Osteoblast (primary cell): ENCODE data around the gene PDE4B. TPM values are rescaled to one million over a fixed set of nuclear protein-coding genes. Genes with fewer than 3 reads are reported as not detected.
A peak's percentile ranks its signal among the peaks of the same experiment; 100 is the strongest.

Experiments used
- DNase-seq: peaks from one replicate; pipeline ENCODE4 v3.0.0; 2011; ENCODE audit warnings: low spot score, mixed read lengths; ENCODE audit not compliant: insufficient read length; ENCODE audit errors: missing footprints
- H2AFZ ChIP-seq: 2 replicates; pipeline ENCODE4 v1.6.0; 2011; ENCODE audit warnings: mild to moderate bottlenecking, low read length
- H3K27ac ChIP-seq: 2 replicates; pipeline ENCODE4 v1.5.1; 2011; ENCODE audit warnings: mild to moderate bottlenecking, low read depth, low read length, moderate library complexity
- H3K27me3 ChIP-seq: 2 replicates; pipeline ENCODE4 v1.6.0; 2012; ENCODE audit warnings: mild to moderate bottlenecking, control low read depth, inconsistent platforms, low read length, moderate library complexity; ENCODE audit not compliant: insufficient read depth
- H3K36me3 ChIP-seq: 2 replicates; pipeline ENCODE4 v1.5.1; 2011; ENCODE audit warnings: mild to moderate bottlenecking, low read length, control low read depth, moderate library complexity; ENCODE audit not compliant: insufficient read depth
- H3K4me1 ChIP-seq: 2 replicates; pipeline ENCODE4 v1.5.1; 2011; ENCODE audit warnings: mild to moderate bottlenecking, low read length, control low read depth, moderate library complexity; ENCODE audit not compliant: insufficient read depth
- H3K4me2 ChIP-seq: 2 replicates; pipeline ENCODE4 v1.6.0; 2011; ENCODE audit warnings: mild to moderate bottlenecking, low read length; ENCODE audit not compliant: insufficient read depth
- H3K4me3 ChIP-seq: fragments of 200-600 bp; sonication (generic); 3 replicates; pipeline ENCODE4 v1.5.1; 2012; ENCODE audit warnings: mild to moderate bottlenecking, low read length, inconsistent platforms; ENCODE audit not compliant: insufficient read depth
- H3K79me2 ChIP-seq: 2 replicates; pipeline ENCODE4 v1.6.0; 2012; ENCODE audit warnings: mild to moderate bottlenecking, low read length, control low read depth, inconsistent platforms; ENCODE audit not compliant: insufficient read depth
- H3K9me3 ChIP-seq: 2 replicates; pipeline ENCODE4 v1.5.1; 2011; ENCODE audit warnings: low read depth, low read length, control low read depth
- H4K20me1 ChIP-seq: 2 replicates; pipeline ENCODE4 v1.6.0; 2012; ENCODE audit warnings: mild to moderate bottlenecking, low read length, control low read depth; ENCODE audit not compliant: insufficient read depth
- total RNA-seq: library from RNA; depleted of rRNA; stranded (reverse); fragments of >200 nt; gene quantifications from 2 replicates; pipeline ENCODE4 v1.2.3, GENCODE V29; 2012
- TF ChIP-seq, protein P1 (sequence below): IDR thresholded peaks from 2 replicates; pipeline ENCODE4 v1.5.1; 2011; ENCODE audit warnings: mild to moderate bottlenecking, low read depth, low read length, moderate library complexity; ENCODE audit errors: extremely low read depth

Gene PDE4B
- total RNA-seq, 1 donor: 21.4 TPM

DNA sequence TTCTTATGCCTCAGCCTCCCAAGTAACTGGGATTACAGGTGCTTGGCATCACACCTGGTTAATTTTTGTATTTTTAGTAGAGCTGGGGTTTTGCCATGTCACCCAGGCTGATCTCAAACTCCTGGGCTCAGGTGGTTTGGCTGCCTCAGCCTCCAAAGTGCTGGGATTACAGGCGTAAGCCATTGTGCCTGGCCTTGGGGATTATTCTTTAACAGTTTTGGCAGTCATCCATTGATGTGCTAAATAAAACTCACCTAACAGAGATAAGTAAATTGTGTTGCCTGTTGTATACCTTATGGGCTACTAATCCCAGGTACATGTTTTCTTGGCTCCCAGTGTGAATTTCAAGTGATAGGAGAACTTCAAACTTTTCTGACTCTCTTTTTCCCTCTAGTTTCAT is 35.2 kb upstream of the PDE4B start:
- DNase-seq: no peak

GRCh38 chr1:65758128-65758527 is 34.6 kb upstream of the PDE4B start:
- Histone ChIP-seq H3K4me2 (no peak overlapping the region), H3K79me2 (no peaks in the 10 kb centered on the region), H3K4me1 (peaks cover 6% of the 10 kb centered on the region), H3K36me3 (no peaks in the 10 kb centered on the region), H3K27ac (no peak overlapping the region), H3K27me3 (no peaks in the 10 kb centered on the region), H3K9me3 (no peaks in the 10 kb centered on the region), H3K4me3 (no peak overlapping the region), H2AFZ (no peak overlapping the region), H4K20me1 (no peaks in the 10 kb centered on the region)
- DNase-seq: no peak
- TF ChIP-seq, protein P1, sequence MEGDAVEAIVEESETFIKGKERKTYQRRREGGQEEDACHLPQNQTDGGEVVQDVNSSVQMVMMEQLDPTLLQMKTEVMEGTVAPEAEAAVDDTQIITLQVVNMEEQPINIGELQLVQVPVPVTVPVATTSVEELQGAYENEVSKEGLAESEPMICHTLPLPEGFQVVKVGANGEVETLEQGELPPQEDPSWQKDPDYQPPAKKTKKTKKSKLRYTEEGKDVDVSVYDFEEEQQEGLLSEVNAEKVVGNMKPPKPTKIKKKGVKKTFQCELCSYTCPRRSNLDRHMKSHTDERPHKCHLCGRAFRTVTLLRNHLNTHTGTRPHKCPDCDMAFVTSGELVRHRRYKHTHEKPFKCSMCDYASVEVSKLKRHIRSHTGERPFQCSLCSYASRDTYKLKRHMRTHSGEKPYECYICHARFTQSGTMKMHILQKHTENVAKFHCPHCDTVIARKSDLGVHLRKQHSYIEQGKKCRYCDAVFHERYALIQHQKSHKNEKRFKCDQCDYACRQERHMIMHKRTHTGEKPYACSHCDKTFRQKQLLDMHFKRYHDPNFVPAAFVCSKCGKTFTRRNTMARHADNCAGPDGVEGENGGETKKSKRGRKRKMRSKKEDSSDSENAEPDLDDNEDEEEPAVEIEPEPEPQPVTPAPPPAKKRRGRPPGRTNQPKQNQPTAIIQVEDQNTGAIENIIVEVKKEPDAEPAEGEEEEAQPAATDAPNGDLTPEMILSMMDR: no peak

More for the DNA sequence above, 35.2 kb upstream of the PDE4B start:
- Histone ChIP-seq H4K20me1 (no peaks in the 10 kb centered on the region), H3K27ac (no peak overlapping the region), H3K79me2 (no peaks in the 10 kb centered on the region), H3K9me3 (no peaks in the 10 kb centered on the region), H2AFZ (no peak overlapping the region), H3K27me3 (no peaks in the 10 kb centered on the region), H3K4me1 (peaks cover 6% of the 10 kb centered on the region), H3K4me2 (no peak overlapping the region), H3K4me3 (no peak overlapping the region), H3K36me3 (no peaks in the 10 kb centered on the region)
- TF ChIP-seq, protein P1: no peak

DNA sequence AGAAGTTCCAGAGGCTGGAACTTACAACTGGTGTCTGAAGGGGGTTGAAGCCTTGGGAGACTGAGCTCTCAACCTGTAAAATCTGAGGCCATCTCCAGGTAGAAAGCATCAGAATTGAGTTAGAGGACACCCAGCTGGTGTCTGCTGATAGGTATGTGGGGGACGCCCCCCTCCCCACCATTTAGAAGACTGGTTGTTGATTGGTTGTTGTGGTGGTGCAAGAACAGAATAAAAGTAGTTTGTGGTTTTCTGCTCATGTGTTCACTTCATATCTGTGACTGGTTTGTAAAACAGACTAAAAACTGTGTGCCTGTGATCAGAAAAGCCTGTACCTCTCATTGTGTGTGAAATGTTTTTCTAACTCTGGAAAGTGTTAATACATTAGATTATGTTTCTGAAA is 33.2 kb upstream of the PDE4B start:
- no peaks in the 10 kb centered on the region for H3K9me3 ChIP-seq
- no peaks in the 10 kb centered on the region for H3K27me3 ChIP-seq
- TF ChIP-seq, protein P1: no peak
- no peak overlapping the region for H3K4me3 ChIP-seq
- H2AFZ ChIP-seq: no peak overlapping the region
- H3K36me3 ChIP-seq: no peaks in the 10 kb centered on the region
- no peaks in the 10 kb centered on the region for H4K20me1 ChIP-seq
- no peak for DNase-seq
- H3K4me2 ChIP-seq: no peak overlapping the region
- peaks cover 6% of the 10 kb centered on the region for H3K4me1 ChIP-seq
- no peaks in the 10 kb centered on the region for H3K79me2 ChIP-seq
- no peak overlapping the region for H3K27ac ChIP-seq

GRCh38 chr1:65762081-65762862 is 30.4 kb upstream of the PDE4B start:
- H3K4me3 ChIP-seq: peak overlapping the region; percentile 50
- peak overlapping the region; percentile 61 for H3K4me2 ChIP-seq
- no peaks in the 10 kb centered on the region for H4K20me1 ChIP-seq
- peak overlapping the region; percentile 43 for H3K27ac ChIP-seq
- no peaks in the 10 kb centered on the region for H3K9me3 ChIP-seq
- H3K36me3 ChIP-seq: no peaks in the 10 kb centered on the region
- H2AFZ ChIP-seq: peak overlapping the region; percentile 71
- peaks cover 6% of the 10 kb centered on the region for H3K4me1 ChIP-seq
- H3K27me3 ChIP-seq: no peaks in the 10 kb centered on the region
- DNase-seq: peak; percentile 63
- TF ChIP-seq, protein P1: no peak
- no peaks in the 10 kb centered on the region for H3K79me2 ChIP-seq
